MV-4-11 (cell line): ENCODE measurements around the gene NUP98.
"Not testable (repeated sequence)": the region's sequence is repeated elsewhere in the genome, so short reads cannot be mapped to it uniquely, and the experiment has no call there.

Experiments
- DNase-seq: peaks from one replicate; lab custom pipeline; 2025; lab: John Stamatoyannopoulos, UW

NUP98 gene

GRCh38 chr11:3826721-3827120 is 29.4 kb upstream of the NUP98 start:
- no peak for DNase-seq

DNA sequence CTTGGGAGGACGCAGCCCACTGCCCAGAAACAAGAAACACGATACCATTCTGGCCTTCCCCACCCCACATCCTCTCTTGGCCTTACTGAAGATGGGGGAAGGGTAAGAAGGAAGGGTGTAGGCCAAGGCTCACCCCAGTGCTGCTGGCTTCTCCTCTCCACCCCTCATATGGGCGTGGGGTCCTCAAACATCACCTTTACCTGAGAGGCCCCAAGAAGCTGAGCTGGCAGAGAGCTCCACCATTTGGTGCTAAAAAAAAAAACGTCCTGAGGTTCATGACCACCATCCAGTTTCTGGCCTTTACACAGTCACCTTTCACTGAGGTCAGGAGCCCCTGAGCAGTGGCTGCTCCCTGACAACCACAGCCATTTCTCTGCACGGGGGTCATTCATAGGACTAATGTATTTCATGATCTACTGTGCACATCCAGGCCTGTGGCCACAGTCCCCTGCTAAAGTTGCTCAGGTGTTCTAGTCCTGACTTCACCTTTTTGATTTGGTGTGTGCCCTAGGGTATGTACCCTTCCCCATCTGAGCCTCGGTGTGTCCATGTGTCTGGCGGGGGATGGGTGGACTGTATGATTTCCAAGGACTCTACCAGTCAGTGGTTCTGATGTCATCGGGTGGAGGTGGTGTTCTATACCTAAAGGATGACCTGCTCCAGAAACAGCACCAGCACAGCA is 28.3 kb upstream of the NUP98 start:
- DNase-seq = peak; percentile 10

DNA sequence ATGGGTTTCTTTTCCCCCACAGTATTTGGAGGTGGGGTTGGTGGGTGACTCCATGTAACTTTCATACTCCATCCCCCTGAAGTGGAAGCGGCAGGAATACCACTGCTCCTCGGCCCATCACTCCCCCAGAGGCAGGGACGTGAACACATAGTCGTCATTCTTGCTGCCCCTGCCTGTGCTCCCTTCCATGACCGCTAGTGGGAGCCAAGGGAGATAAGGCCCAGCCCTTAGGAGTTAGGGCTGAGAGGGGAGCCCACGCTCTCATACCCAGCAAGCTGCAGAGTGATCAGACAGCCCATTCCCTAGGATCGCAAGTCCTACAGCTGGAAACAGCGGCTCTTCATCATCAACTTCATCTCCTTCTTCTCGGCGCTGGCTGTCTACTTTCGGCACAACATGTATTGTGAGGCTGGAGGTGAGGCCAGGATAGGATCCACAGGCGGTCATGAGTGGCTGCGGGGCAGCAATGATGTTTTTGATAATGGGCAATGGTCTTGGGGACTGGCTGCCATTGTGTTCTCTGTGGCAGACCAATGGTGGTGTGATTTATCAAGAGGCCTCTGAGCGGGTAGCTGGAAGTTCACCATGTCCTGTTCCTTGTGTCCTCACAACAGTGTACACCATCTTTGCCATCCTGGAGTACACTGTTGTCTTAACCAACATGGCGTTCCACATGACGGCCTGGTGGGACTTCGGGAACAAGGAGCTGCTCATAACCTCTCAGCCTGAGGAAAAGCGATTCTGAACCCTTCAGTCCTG is 27.5 kb upstream of the NUP98 start:
- DNase-seq = peak; percentile 81

DNA sequence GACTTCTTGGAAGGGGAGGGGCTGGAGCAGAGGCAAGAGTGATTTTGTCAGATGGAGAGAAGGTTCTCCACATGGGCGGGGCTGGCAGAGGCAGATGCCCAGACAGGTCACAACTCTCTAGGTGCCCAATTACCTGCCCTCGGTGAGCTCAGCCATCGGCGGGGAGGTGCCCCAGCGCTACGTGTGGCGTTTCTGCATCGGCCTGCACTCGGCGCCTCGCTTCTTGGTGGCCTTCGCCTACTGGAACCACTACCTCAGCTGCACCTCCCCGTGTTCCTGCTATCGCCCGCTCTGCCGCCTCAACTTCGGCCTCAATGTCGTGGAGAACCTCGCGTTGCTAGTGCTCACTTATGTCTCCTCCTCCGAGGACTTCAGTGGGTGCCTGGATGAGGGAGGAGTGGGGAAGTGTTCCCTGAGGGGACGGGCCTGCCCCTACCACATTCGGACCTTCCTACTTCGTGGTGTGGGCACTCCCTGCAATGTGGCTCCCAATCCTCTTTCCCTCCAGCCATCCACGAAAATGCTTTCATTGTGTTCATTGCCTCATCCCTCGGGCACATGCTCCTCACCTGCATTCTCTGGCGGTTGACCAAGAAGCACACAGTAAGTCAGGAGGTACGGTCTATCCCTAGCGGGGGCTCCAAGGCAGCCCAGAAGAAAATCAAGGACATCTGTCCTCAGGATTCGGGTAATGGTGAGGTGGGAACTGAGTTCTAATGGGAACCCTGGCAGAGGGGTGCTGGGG is 26.6 kb upstream of the NUP98 start:
- DNase-seq = no peak

- peak; percentile 15 for DNase-seq
Measured at GRCh38 chr11:3823303-3823702, 25.9 kb upstream of the NUP98 start.

- no peak for DNase-seq
Measured at GRCh38 chr11:3822312-3822711, 25.0 kb upstream of the NUP98 start.

GRCh38 chr11:3820971-3821370 is 23.6 kb upstream of the NUP98 start:
- no peak for DNase-seq

GRCh38 chr11:3817181-3817800 is 19.9 kb upstream of the NUP98 start:
- peak; percentile 64 for DNase-seq

GRCh38 chr11:3816673-3817072 is 19.3 kb upstream of the NUP98 start:
- DNase-seq = no peak

DNA sequence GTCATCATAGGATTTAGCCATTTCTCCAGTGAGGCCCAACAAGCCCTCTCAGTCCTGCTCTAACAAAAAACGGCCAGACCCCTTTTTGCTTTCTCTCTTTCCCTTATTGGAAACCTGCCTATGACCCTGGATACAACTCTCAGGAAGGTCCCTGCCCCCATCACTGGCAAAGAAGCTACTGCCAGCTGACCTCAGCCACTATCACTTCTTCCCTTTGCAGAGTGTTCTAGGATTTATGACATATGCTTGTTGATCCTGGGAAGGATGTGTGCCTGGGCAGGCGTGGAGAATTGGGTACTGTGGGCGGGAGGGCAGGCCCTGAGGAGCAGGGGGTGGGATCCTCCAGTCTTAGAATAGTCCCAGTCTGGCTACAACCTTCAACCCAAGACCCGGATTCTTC is 18.5 kb upstream of the NUP98 start:
- DNase-seq = no peak

GRCh38 chr11:3814832-3815231 is 17.5 kb upstream of the NUP98 start:
- DNase-seq = not testable (repeated sequence)

- no peak for DNase-seq
Measured at GRCh38 chr11:3810951-3811350, 13.6 kb upstream of the NUP98 start.

- DNase-seq = no peak
Measured at GRCh38 chr11:3810446-3810845, 13.1 kb upstream of the NUP98 start.

DNA sequence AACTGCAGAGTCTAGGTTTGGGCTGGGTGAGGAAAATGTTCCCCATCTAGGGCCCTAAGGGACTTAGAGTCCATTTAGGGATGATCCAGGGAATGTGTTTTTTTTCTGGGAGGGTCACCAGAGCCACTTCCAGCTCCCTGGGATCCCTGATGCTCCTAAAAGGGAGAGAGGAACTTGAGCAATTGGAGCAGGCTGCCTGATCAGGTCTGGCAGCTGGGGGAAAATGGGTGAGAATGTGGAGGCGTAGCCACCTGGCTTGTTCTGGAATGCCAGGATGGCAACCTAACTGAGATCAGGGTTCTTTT is 12.2 kb upstream of the NUP98 start:
- DNase-seq = no peak

DNA sequence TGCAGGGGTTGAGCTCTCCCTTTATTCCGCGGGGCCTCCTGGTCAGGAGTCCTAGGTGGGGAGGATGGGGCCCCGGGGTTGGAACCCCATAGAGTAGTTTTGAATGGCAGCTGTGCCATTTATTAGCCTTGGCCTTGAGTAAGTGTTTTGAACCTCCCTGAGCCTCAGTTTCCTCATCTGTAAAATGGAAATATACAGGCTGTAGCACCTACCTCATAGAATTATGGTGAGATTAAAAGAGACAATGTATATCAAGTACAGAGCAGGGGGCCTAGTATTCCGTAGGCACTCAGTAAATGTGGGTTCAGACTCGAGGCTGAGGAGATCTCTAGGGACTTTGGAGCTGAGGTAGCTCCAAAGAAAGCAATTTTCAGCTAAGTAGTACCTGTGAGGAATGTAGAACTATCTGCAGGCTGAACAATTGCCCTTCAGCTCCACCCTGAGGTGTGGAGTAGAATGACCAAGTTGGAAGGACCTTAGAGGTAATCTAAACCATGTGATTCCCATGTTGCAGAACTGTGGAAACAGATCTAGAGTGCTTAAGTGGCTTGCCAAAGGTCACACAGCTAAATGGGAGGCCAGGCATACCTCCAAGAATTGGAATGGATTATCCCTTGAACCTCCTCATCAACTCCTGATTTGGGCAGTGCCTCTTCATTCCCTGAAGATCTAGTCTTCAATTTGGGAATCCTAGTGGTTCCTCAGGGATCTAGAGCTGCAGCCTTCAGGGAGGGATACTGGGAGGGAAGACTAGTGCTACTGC is 11.7 kb upstream of the NUP98 start:
- DNase-seq = peak; percentile 60

GRCh38 chr11:3807909-3808860 is 10.8 kb upstream of the NUP98 start, which contains the start of gene PGAP2:
Gene PGAP2, plus strand, starts transcription at chr11:3808560. Its CDS starts 2,700 bp downstream, at chr11:3811260.
- peak; percentile 45 for DNase-seq

DNA sequence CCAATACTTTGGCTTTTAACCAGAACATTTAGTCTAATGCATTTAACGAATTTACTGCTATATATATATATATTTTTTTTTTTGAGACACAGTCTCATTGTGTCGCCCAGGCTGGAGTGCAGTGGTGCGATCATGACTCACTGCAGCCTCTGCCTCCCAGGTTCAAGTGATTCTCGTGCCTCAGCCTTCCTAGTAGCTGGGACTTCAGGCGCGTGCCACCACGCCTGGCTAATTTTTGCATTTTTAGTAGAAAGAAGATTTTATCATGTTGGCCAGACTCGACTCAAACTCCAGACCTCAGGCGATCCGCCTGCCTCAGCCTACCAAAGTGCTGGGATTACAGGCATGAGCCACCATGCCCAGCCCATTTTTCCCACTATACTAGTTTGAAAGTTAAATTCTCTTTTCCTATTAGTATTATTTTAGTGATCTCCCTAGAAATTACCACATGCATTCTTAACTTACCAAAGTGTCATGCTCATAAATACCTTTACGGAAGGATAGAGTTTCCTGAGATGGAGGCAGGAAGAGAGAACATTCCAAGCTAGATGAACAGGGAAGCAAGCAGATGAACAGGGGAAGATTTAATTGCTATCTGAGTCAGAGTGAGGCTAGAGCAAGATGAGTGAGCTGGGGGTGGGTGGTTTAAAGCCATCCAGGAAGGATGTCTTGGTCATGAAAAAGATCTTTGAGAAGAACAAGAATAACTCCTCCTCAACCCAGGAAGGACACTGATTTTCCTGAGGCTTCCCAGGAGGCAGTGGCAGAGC is 6.6 kb upstream of the NUP98 start:
- no peak for DNase-seq

GRCh38 chr11:3802011-3802790 is 4.8 kb upstream of the NUP98 start:
- no peak for DNase-seq

GRCh38 chr11:3799873-3800272 is 2.5 kb upstream of the NUP98 start:
- no peak for DNase-seq
